Measurements from ENCODE around the gene PEX13. TPM values are rescaled to one million over a fixed set of nuclear protein-coding genes. Genes with fewer than 3 reads are reported as not detected.

PEX13 gene
- polyA plus RNA-seq, 3 donors: 4.1 to 5.7 (median 4.8) TPM

- Histone ChIP-seq H3K4me1 (ENCODE audit: control insufficient read depth in 1 of 2, insufficient read depth in 2 of 2, low read length in 2 of 2) (no peaks in the 10 kb centered on the region), H3K9me3 (replicated peaks in 1 of 2; ENCODE audit: control insufficient read depth in 1 of 2, insufficient read depth in 1 of 2, low read length in 2 of 2) (no peaks in the 10 kb centered on the region), H3K9ac (ENCODE audit: insufficient read depth, low read length, poor library complexity, severe bottlenecking) (no peak overlapping the region), H3K27ac (ENCODE audit: low read depth in 1 of 2, low read length in 2 of 2) (no peak overlapping the region), H3K36me3 (replicated peaks in 1 of 2; ENCODE audit: control insufficient read depth in 1 of 2, insufficient read depth in 2 of 2, low read length in 2 of 2) (peaks cover 4 to 41% of the 10 kb centered on the region in 2 donors), H3K27me3 (ENCODE audit: control insufficient read depth in 2 of 2, insufficient read depth in 2 of 2, low read length in 2 of 2) (no peaks in the 10 kb centered on the region), H2AFZ (ENCODE audit: insufficient read depth, low read depth, low read length, poor library complexity, severe bottlenecking) (no peak overlapping the region), H3K4me2 (replicated peaks; ENCODE audit: extremely low read depth, low read length, poor library complexity, severe bottlenecking) (no peak overlapping the region), H4K20me1 (ENCODE audit: insufficient read depth, low read length) (no peaks in the 10 kb centered on the region), H3K4me3 (replicated peaks in 1 of 3; ENCODE audit: low read depth in 2 of 3, low read length in 3 of 3) (no peak overlapping the region), H3K79me2 (ENCODE audit: insufficient read depth, low read length) (no peaks in the 10 kb centered on the region)
- no peaks in the 10 kb centered on the region for H3K4me1 Mint-ChIP-seq
- intact Hi-C loops (cut with micrococcal nuclease): no loop called here
- no peak overlapping the region for H3K4me3 Mint-ChIP-seq
- peak overlapping the region in 1 of 7 donors; percentile 73 for H3K27ac Mint-ChIP-seq
- peaks cover 26 to 42% of the 10 kb centered on the region in 2 donors for H3K36me3 Mint-ChIP-seq
- H3K27me3 Mint-ChIP-seq (ENCODE audit: low read depth in 3 of 3): no peaks in the 10 kb centered on the region
- 100% methylated on average over 1 of the region's 5 CpGs for WGBS (ENCODE audit: insufficient coverage)
- H3K9me3 Mint-ChIP-seq: peaks cover 0 to 2% (median 0%) of the 10 kb centered on the region in 7 donors
- TF ChIP-seq CTCF (IDR thresholded peaks at IDR 0.05): no peak
- DNase-seq: no peak
Measured at GRCh38 chr2:61090386-61090921, 72.9 kb downstream of the PEX13 start.

- H3K9ac ChIP-seq (ENCODE audit: insufficient read depth, low read length, poor library complexity, severe bottlenecking): no peak overlapping the region
- H3K27me3 Mint-ChIP-seq (ENCODE audit: low read depth in 3 of 3): no peaks in the 10 kb centered on the region
- no peak overlapping the region for H2AFZ ChIP-seq (ENCODE audit: insufficient read depth, low read depth, low read length, poor library complexity, severe bottlenecking)
- no peaks in the 10 kb centered on the region for H3K79me2 ChIP-seq (ENCODE audit: insufficient read depth, low read length)
- no peak for TF ChIP-seq CTCF (IDR thresholded peaks at IDR 0.05)
- H3K27ac Mint-ChIP-seq: no peak overlapping the region
- H3K27me3 ChIP-seq (ENCODE audit: control insufficient read depth in 2 of 2, insufficient read depth in 2 of 2, low read length in 2 of 2): no peaks in the 10 kb centered on the region
- DNase-seq: no peak
- no peaks in the 10 kb centered on the region for H4K20me1 ChIP-seq (ENCODE audit: insufficient read depth, low read length)
- no peaks in the 10 kb centered on the region for H3K4me1 Mint-ChIP-seq
- intact Hi-C loops (cut with micrococcal nuclease): no loop called here
- H3K4me3 ChIP-seq (replicated peaks in 1 of 3; ENCODE audit: low read depth in 2 of 3, low read length in 3 of 3): no peak overlapping the region
- no peak overlapping the region for H3K27ac ChIP-seq (ENCODE audit: low read depth in 1 of 2, low read length in 2 of 2)
- no peak overlapping the region for H3K4me3 Mint-ChIP-seq
- 93% methylated on average over 5 of the region's 8 CpGs for WGBS (ENCODE audit: insufficient coverage)
- H3K36me3 ChIP-seq (replicated peaks in 1 of 2; ENCODE audit: control insufficient read depth in 1 of 2, insufficient read depth in 2 of 2, low read length in 2 of 2): peaks cover 2 to 34% of the 10 kb centered on the region in 2 donors
- H3K9me3 ChIP-seq (replicated peaks in 1 of 2; ENCODE audit: control insufficient read depth in 1 of 2, insufficient read depth in 1 of 2, low read length in 2 of 2): no peaks in the 10 kb centered on the region
- H3K9me3 Mint-ChIP-seq: peaks cover 0 to 2% (median 0%) of the 10 kb centered on the region in 7 donors
- H3K4me2 ChIP-seq (replicated peaks; ENCODE audit: extremely low read depth, low read length, poor library complexity, severe bottlenecking): no peak overlapping the region
- peaks cover 26 to 44% of the 10 kb centered on the region in 2 donors for H3K36me3 Mint-ChIP-seq
- no peaks in the 10 kb centered on the region for H3K4me1 ChIP-seq (ENCODE audit: control insufficient read depth in 1 of 2, insufficient read depth in 2 of 2, low read length in 2 of 2)
Measured at GRCh38 chr2:61091485-61091884, 74.0 kb downstream of the PEX13 start.

All from CD14-positive monocyte (primary cell).